H1 (cell line): ENCODE results near the gene GBP6. TPM values are rescaled to one million over a fixed set of nuclear protein-coding genes. Genes with fewer than 3 reads are reported as not detected.

Experiments used
- CTCF ChIA-PET: fragments of 300-600 bp; sonication (Branson Sonifier 250); formaldehyde crosslinking; loops from one replicate; lab custom pipeline; 2021; ENCODE audit not compliant: partially characterized antibody; lab: Charles Lee
- POLR2A ChIA-PET: fragments of 300-600 bp; sonication (Branson Sonifier 250); formaldehyde crosslinking; loops from one replicate; lab custom pipeline; 2021; ENCODE audit warnings: inconsistent platforms; ENCODE audit not compliant: partially characterized antibody; lab: Charles Lee
- DNase-seq, 2 experiments: peaks; one replicate each; pipeline versions ENCODE4 v3.0.0 to v3.0.0-alpha.2; 2010 to 2022; ENCODE audit warnings: low spot score in 2 of 2, low read depth in 1 of 2, mixed read lengths in 1 of 2
- FAIRE-seq: peaks from 2 replicates; lab custom pipeline; 2011; peaks lifted over from hg19 to GRCh38; lab: Jason Lieb, UNC
- H2AFZ ChIP-seq: 2 replicates; pipeline ENCODE4 v1.8.1; 2012; ENCODE audit warnings: low read length, inconsistent platforms
- H2AK5ac ChIP-seq: 2 replicates; pipeline ENCODE4 v1.6.1; 2013; ENCODE audit warnings: low read depth, low read length
- H2BK120ac ChIP-seq: replicated peaks from 2 replicates; pipeline ENCODE3; 2013; ENCODE audit warnings: low read depth, low read length, inconsistent platforms
- H2BK12ac ChIP-seq: 2 replicates; pipeline ENCODE4 v1.6.1; 2013; ENCODE audit warnings: low read depth, low read length
- H2BK15ac ChIP-seq: 2 replicates; pipeline ENCODE4 v1.6.1; 2013; ENCODE audit warnings: low read length
- H2BK20ac ChIP-seq: 2 replicates; pipeline ENCODE4 v1.6.1; 2013; ENCODE audit warnings: low read length
- H2BK5ac ChIP-seq: 2 replicates; pipeline ENCODE4 v1.6.1; 2013; ENCODE audit warnings: low read depth, low read length
- H3K14ac ChIP-seq: 2 replicates; pipeline ENCODE4 v1.6.1; 2013; ENCODE audit warnings: inconsistent platforms; ENCODE audit not compliant: insufficient read length
- H3K18ac ChIP-seq: 2 replicates; pipeline ENCODE4 v1.6.1; 2013; ENCODE audit warnings: low read length; ENCODE audit errors: extremely low read depth
- H3K23ac ChIP-seq: 2 replicates; pipeline ENCODE4 v1.6.1; 2013; ENCODE audit warnings: inconsistent platforms; ENCODE audit not compliant: insufficient read length
- H3K23me2 ChIP-seq: 2 replicates; pipeline ENCODE4 v1.6.1; 2013; ENCODE audit warnings: low read depth, low read length
- H3K27ac ChIP-seq: 2 replicates; pipeline ENCODE4 v1.6.1; 2011; ENCODE audit warnings: low read depth, low read length, inconsistent platforms
- H3K27me3 ChIP-seq, 4 experiments: replicated peaks in 1 of 4; 1 replicate in 1 of 4; 2 replicates in 3 of 4; pipeline versions ENCODE4 v1.6.1 to v1.8.1; 2011 to 2013; ENCODE audit warnings: low read length in 3 of 4, mild to moderate bottlenecking in 3 of 4, inconsistent platforms in 2 of 4, mixed read lengths in 2 of 4, moderate library complexity in 1 of 4; ENCODE audit not compliant: control insufficient read depth in 3 of 4, insufficient read depth in 3 of 4; ENCODE audit errors: extremely low read depth in 1 of 4
- H3K36me3 ChIP-seq, 4 experiments: 2 replicates each; pipeline versions ENCODE4 v1.6.1 to v1.8.1; 2011 to 2013; ENCODE audit warnings: mild to moderate bottlenecking in 4 of 4, low read length in 3 of 4, moderate library complexity in 2 of 4, control low read depth in 1 of 4, inconsistent platforms in 1 of 4; ENCODE audit not compliant: insufficient read depth in 4 of 4, control insufficient read depth in 2 of 4
- H3K4ac ChIP-seq: replicated peaks from 2 replicates; pipeline ENCODE3; 2013; ENCODE audit warnings: low read length, low read depth, mixed read lengths, inconsistent platforms; ENCODE audit not compliant: insufficient read length
- H3K4me1 ChIP-seq, 4 experiments: replicated peaks in 1 of 4; 1 replicate in 1 of 4; 2 replicates in 3 of 4; pipeline versions ENCODE4 v1.6.1 to v1.8.1; 2011 to 2013; ENCODE audit warnings: low read length in 3 of 4, inconsistent platforms in 2 of 4, mixed read lengths in 1 of 4; ENCODE audit not compliant: insufficient read depth in 4 of 4, control insufficient read depth in 3 of 4
- H3K4me2 ChIP-seq, 2 experiments: 2 replicates each; pipeline versions ENCODE4 v1.6.1 to v1.8.1; 2011 to 2013; ENCODE audit warnings: low read depth in 2 of 2, low read length in 2 of 2, control low read depth in 1 of 2, inconsistent platforms in 1 of 2, mild to moderate bottlenecking in 1 of 2; ENCODE audit not compliant: insufficient read depth in 1 of 2
- H3K4me3 ChIP-seq, 4 experiments: fragments of 200-600, 300-600 bp in 1 of 4; sonication (generic), shearing (Covaris generic), sonication (Bioruptor Twin) in 1 of 4; 2 replicates each; pipeline versions ENCODE4 v1.5.1 to v1.8.1; 2011 to 2016; ENCODE audit warnings: low read length in 4 of 4, low read depth in 3 of 4, control low read depth in 2 of 4, inconsistent platforms in 2 of 4, mild to moderate bottlenecking in 2 of 4, mixed read lengths in 1 of 4, moderate library complexity in 1 of 4; ENCODE audit not compliant: insufficient read depth in 2 of 4; ENCODE audit errors: extremely low read depth in 1 of 4
- H3K56ac ChIP-seq: replicated peaks from 2 replicates; pipeline ENCODE3; 2013; ENCODE audit warnings: low read depth, mild to moderate bottlenecking, mixed read lengths, low read length, inconsistent platforms; ENCODE audit not compliant: insufficient read length
- H3K79me1 ChIP-seq: 2 replicates; pipeline ENCODE4 v1.6.1; 2013; ENCODE audit warnings: low read depth, low read length, control low read depth
- H3K79me2 ChIP-seq, 2 experiments: 2 replicates each; pipeline versions ENCODE4 v1.6.1 to v1.8.1; 2012 to 2013; ENCODE audit warnings: low read length in 2 of 2, mild to moderate bottlenecking in 2 of 2, inconsistent platforms in 1 of 2; ENCODE audit not compliant: insufficient read depth in 2 of 2, control insufficient read depth in 1 of 2
- H3K9ac ChIP-seq, 4 experiments: replicated peaks in 1 of 4; 1 replicate in 1 of 4; 2 replicates in 3 of 4; pipeline versions ENCODE4 v1.6.1 to v1.8.1; 2011 to 2013; ENCODE audit warnings: low read depth in 3 of 4, low read length in 3 of 4, control low read depth in 2 of 4, mild to moderate bottlenecking in 2 of 4, moderate library complexity in 2 of 4, inconsistent platforms in 1 of 4; ENCODE audit errors: extremely low read depth in 1 of 4
- H3K9me3 ChIP-seq, 2 experiments: 2 replicates each; pipeline versions ENCODE4 v1.6.1 to v1.8.1; 2012 to 2013; ENCODE audit warnings: mild to moderate bottlenecking in 2 of 2, moderate library complexity in 2 of 2, control low read depth in 1 of 2, inconsistent platforms in 1 of 2, low read depth in 1 of 2, low read length in 1 of 2, mixed read lengths in 1 of 2; ENCODE audit not compliant: insufficient read depth in 2 of 2
- H4K20me1 ChIP-seq, 2 experiments: replicated peaks in 1 of 2; 2 replicates each; pipeline versions ENCODE3 to v1.8.1; 2011 to 2013; ENCODE audit warnings: inconsistent platforms in 2 of 2, low read length in 2 of 2, mild to moderate bottlenecking in 1 of 2; ENCODE audit not compliant: insufficient read depth in 2 of 2, control insufficient read depth in 1 of 2
- H4K5ac ChIP-seq: 2 replicates; pipeline ENCODE4 v1.6.1; 2013; ENCODE audit warnings: low read length, low read depth, mixed read lengths, inconsistent platforms; ENCODE audit not compliant: insufficient read length
- H4K8ac ChIP-seq: 2 replicates; pipeline ENCODE4 v1.8.0; 2013; ENCODE audit warnings: mild to moderate bottlenecking, moderate library complexity, low read length, inconsistent platforms; ENCODE audit not compliant: insufficient read depth; ENCODE audit errors: extremely low read depth
- H4K91ac ChIP-seq: replicated peaks from 2 replicates; pipeline ENCODE3; 2013; ENCODE audit warnings: low read length, mixed read lengths, inconsistent platforms; ENCODE audit not compliant: insufficient read length
- BACH1 ChIP-seq: IDR thresholded peaks from 2 replicates; pipeline ENCODE4 v1.6.1; 2012; ENCODE audit warnings: low read length, improper control_type of control experiment
- CBX8 ChIP-seq: fragments of 300-800, 300-1000 bp; sonication (generic); IDR thresholded peaks from 2 replicates; pipeline ENCODE4 v1.7.1; 2016; ENCODE audit warnings: low read depth, low read length, borderline replicate concordance
- E2F6 ChIP-seq: IDR thresholded peaks from 2 replicates; pipeline ENCODE4 v1.6.1; 2012; ENCODE audit warnings: inconsistent platforms
- FOSL1 ChIP-seq: IDR thresholded peaks from 2 replicates; pipeline ENCODE4 v1.6.1; 2011; ENCODE audit warnings: mild to moderate bottlenecking, low read depth, low read length, moderate library complexity; ENCODE audit not compliant: insufficient read depth
- GTF2F1 ChIP-seq: IDR thresholded peaks from 2 replicates; pipeline ENCODE4 v1.6.1; 2012; ENCODE audit warnings: low read depth, low read length, improper control_type of control experiment, borderline replicate concordance
- KDM4A ChIP-seq: IDR thresholded peaks from one replicate; pipeline ENCODE4 v1.7.1; 2012; ENCODE audit warnings: low read depth, mild to moderate bottlenecking, moderate library complexity, low read length, inconsistent platforms; ENCODE audit not compliant: severe bottlenecking
- MAX ChIP-seq: IDR thresholded peaks from 2 replicates; pipeline ENCODE4 v1.6.1; 2012; ENCODE audit warnings: inconsistent platforms
- POU5F1 ChIP-seq: IDR thresholded peaks from 2 replicates; pipeline ENCODE4 v1.6.1; 2011; ENCODE audit warnings: low read depth, mild to moderate bottlenecking, low read length, moderate library complexity
- RAD21 ChIP-seq, 2 experiments: IDR thresholded peaks in 1 of 2; conservative IDR thresholded peaks in 1 of 2; 2 replicates each; pipeline ENCODE4 v1.6.1; 2011; ENCODE audit warnings: low read depth in 2 of 2, low read length in 2 of 2, improper control_type of control experiment in 1 of 2, inconsistent platforms in 1 of 2, mild to moderate bottlenecking in 1 of 2, moderate library complexity in 1 of 2
- RNF2 ChIP-seq: fragments of 200-900, 300-1000 bp; sonication (generic); IDR thresholded peaks from 2 replicates; pipeline ENCODE4 v1.7.1; 2016; ENCODE audit warnings: borderline replicate concordance, low read depth, mild to moderate bottlenecking, antibody characterized with exemption, low read length; ENCODE audit not compliant: poor library complexity, severe bottlenecking; ENCODE audit errors: missing control alignments
- SIRT6 ChIP-seq: IDR thresholded peaks from one replicate; pipeline ENCODE4 v1.7.1; 2012; ENCODE audit warnings: low read length, inconsistent platforms
- SIX5 ChIP-seq: IDR thresholded peaks from 2 replicates; pipeline ENCODE4 v1.6.1; 2011; ENCODE audit warnings: mild to moderate bottlenecking, low read depth, low read length
- SP4 ChIP-seq: IDR thresholded peaks from 2 replicates; pipeline ENCODE4 v1.6.1; 2012; ENCODE audit warnings: low read length, inconsistent platforms
- TBP ChIP-seq: IDR thresholded peaks from 2 replicates; pipeline ENCODE4 v1.6.1; 2011; ENCODE audit warnings: low read depth, low read length, improper control_type of control experiment
- polyA plus RNA-seq, 7 experiments: library from polyadenylated mRNA; depleted of rRNA in 3 of 7; stranded (reverse) in 5 of 7; unstranded in 2 of 7; fragments of >200 nt in 5 of 7; fragments of 200-250 nt in 2 of 7; gene quantifications; 1 replicate in 5 of 7; 2 replicates in 1 of 7; 4 replicates in 1 of 7; pipeline versions ENCODE4 v1.2.1 to v1.2.3, GENCODE V29; 2011 to 2013; ENCODE audit warnings: missing spikeins in 2 of 7, mixed read lengths in 2 of 7
- total RNA-seq: library from RNA; stranded (reverse); fragmentation: NEBNext Ultra II Directional; extraction: Animal tissue kit (Norgen Biotek cat#: 25700); gene quantifications from 2 replicates; pipeline ENCODE4 v1.2.1, GENCODE V29; 2021

The GBP6 gene
- total and polyA plus RNA-seq, 2 of the 8 experiments (the other 6 are each of a cell fraction or from before 2014, with no cell fraction given) = not detected

- ChIA-PET POLR2A (no interaction called here), CTCF (interaction anchor here (1.2 to 1.9 kb wide), 3 partner anchors 11 to 501 kb away, joined by 3 to 5 read pairs (median 4); no protein-coding TSS in a partner anchor)
- Histone ChIP-seq H2BK120ac (no peak overlapping the region), H2AK5ac (no peak overlapping the region), H3K27me3 (no peaks in the 10 kb centered on the region), H3K56ac (no peak overlapping the region), H3K4ac (no peak overlapping the region), H4K8ac (no peak overlapping the region), H2BK5ac (no peak overlapping the region), H2BK20ac (no peak overlapping the region), H3K18ac (no peak overlapping the region), H3K79me2 (no peaks in the 10 kb centered on the region), H4K5ac (no peak overlapping the region), H2AFZ (0 out of 2 replicates have a peak overlapping the region, but pooled peaks have one; percentile 14), H3K9ac (no peak overlapping the region), H2BK12ac (no peak overlapping the region), H3K9me3 (no peaks in the 10 kb centered on the region), H3K79me1 (no peaks in the 10 kb centered on the region), H3K4me3 (no peak overlapping the region), H3K36me3 (no peaks in the 10 kb centered on the region), H3K27ac (no peak overlapping the region), H3K14ac (no peak overlapping the region), H3K23me2 (no peaks in the 10 kb centered on the region), H4K91ac (no peak overlapping the region), H3K23ac (no peak overlapping the region), H3K4me1 (peaks cover 0 to 2% (median 0%) of the 10 kb centered on the region in 4 experiments; a peak in 1 of 7 replicates), H2BK15ac (no peak overlapping the region), H3K4me2 (peak overlapping the region in 1 of 2 experiments; percentile 23; a peak in 1 of 4 replicates), H4K20me1 (no peaks in the 10 kb centered on the region)
- FAIRE-seq = no peak
- DNase-seq = no peak
- no peak for TF ChIP-seq RNF2
- TF ChIP-seq GTF2F1 = no peak
- TF ChIP-seq SIX5 = no peak
- TF ChIP-seq SIRT6 = no peak
- TF ChIP-seq BACH1 = no peak
- no peak for TF ChIP-seq RAD21 (IDR thresholded peaks at IDR 0.05 in 1 of 2, conservative IDR thresholded peaks at IDR 0.05 in 1 of 2; ENCODE audit: low read depth in 2 of 2, low read length in 2 of 2)
- no peak for TF ChIP-seq CBX8
- no peak for TF ChIP-seq KDM4A
- no peak for TF ChIP-seq TBP
- TF ChIP-seq FOSL1 = no peak
- TF ChIP-seq E2F6 = no peak
- TF ChIP-seq POU5F1 = no peak
- no peak for TF ChIP-seq SP4
- no peak for TF ChIP-seq MAX
These were observed 14.1 kb downstream of the GBP6 start for GRCh38 chr1:89378001-89378400.
